H1 (cell line): ENCODE results near the gene LNX2. TPM values are rescaled to one million over a fixed set of nuclear protein-coding genes. Genes with fewer than 3 reads are reported as not detected.

Source experiments
- CTCF ChIA-PET: fragments of 300-600 bp; sonication (Branson Sonifier 250); formaldehyde crosslinking; loops from one replicate; lab custom pipeline; 2021; ENCODE audit not compliant: partially characterized antibody; lab: Charles Lee
- POLR2A ChIA-PET: fragments of 300-600 bp; sonication (Branson Sonifier 250); formaldehyde crosslinking; loops from one replicate; lab custom pipeline; 2021; ENCODE audit warnings: inconsistent platforms; ENCODE audit not compliant: partially characterized antibody; lab: Charles Lee
- DNase-seq, 2 experiments: peaks; one replicate each; pipeline versions ENCODE4 v3.0.0 to v3.0.0-alpha.2; 2010 to 2022; ENCODE audit warnings: low spot score in 2 of 2, low read depth in 1 of 2, mixed read lengths in 1 of 2
- FAIRE-seq: peaks from 2 replicates; lab custom pipeline; 2011; peaks lifted over from hg19 to GRCh38; lab: Jason Lieb, UNC
- H2AFZ ChIP-seq: 2 replicates; pipeline ENCODE4 v1.8.1; 2012; ENCODE audit warnings: low read length, inconsistent platforms
- H2AK5ac ChIP-seq: 2 replicates; pipeline ENCODE4 v1.6.1; 2013; ENCODE audit warnings: low read depth, low read length
- H2BK120ac ChIP-seq: replicated peaks from 2 replicates; pipeline ENCODE3; 2013; ENCODE audit warnings: low read depth, low read length, inconsistent platforms
- H2BK12ac ChIP-seq: 2 replicates; pipeline ENCODE4 v1.6.1; 2013; ENCODE audit warnings: low read depth, low read length
- H2BK15ac ChIP-seq: 2 replicates; pipeline ENCODE4 v1.6.1; 2013; ENCODE audit warnings: low read length
- H2BK20ac ChIP-seq: 2 replicates; pipeline ENCODE4 v1.6.1; 2013; ENCODE audit warnings: low read length
- H2BK5ac ChIP-seq: 2 replicates; pipeline ENCODE4 v1.6.1; 2013; ENCODE audit warnings: low read depth, low read length
- H3K14ac ChIP-seq: 2 replicates; pipeline ENCODE4 v1.6.1; 2013; ENCODE audit warnings: inconsistent platforms; ENCODE audit not compliant: insufficient read length
- H3K18ac ChIP-seq: 2 replicates; pipeline ENCODE4 v1.6.1; 2013; ENCODE audit warnings: low read length; ENCODE audit errors: extremely low read depth
- H3K23ac ChIP-seq: 2 replicates; pipeline ENCODE4 v1.6.1; 2013; ENCODE audit warnings: inconsistent platforms; ENCODE audit not compliant: insufficient read length
- H3K23me2 ChIP-seq: 2 replicates; pipeline ENCODE4 v1.6.1; 2013; ENCODE audit warnings: low read depth, low read length
- H3K27ac ChIP-seq: 2 replicates; pipeline ENCODE4 v1.6.1; 2011; ENCODE audit warnings: low read depth, low read length, inconsistent platforms
- H3K27me3 ChIP-seq, 4 experiments: replicated peaks in 1 of 4; 1 replicate in 1 of 4; 2 replicates in 3 of 4; pipeline versions ENCODE4 v1.6.1 to v1.8.1; 2011 to 2013; ENCODE audit warnings: low read length in 3 of 4, mild to moderate bottlenecking in 3 of 4, inconsistent platforms in 2 of 4, mixed read lengths in 2 of 4, moderate library complexity in 1 of 4; ENCODE audit not compliant: control insufficient read depth in 3 of 4, insufficient read depth in 3 of 4; ENCODE audit errors: extremely low read depth in 1 of 4
- H3K36me3 ChIP-seq, 4 experiments: 2 replicates each; pipeline versions ENCODE4 v1.6.1 to v1.8.1; 2011 to 2013; ENCODE audit warnings: mild to moderate bottlenecking in 4 of 4, low read length in 3 of 4, moderate library complexity in 2 of 4, control low read depth in 1 of 4, inconsistent platforms in 1 of 4; ENCODE audit not compliant: insufficient read depth in 4 of 4, control insufficient read depth in 2 of 4
- H3K4ac ChIP-seq: replicated peaks from 2 replicates; pipeline ENCODE3; 2013; ENCODE audit warnings: low read length, low read depth, mixed read lengths, inconsistent platforms; ENCODE audit not compliant: insufficient read length
- H3K4me1 ChIP-seq, 4 experiments: replicated peaks in 1 of 4; 1 replicate in 1 of 4; 2 replicates in 3 of 4; pipeline versions ENCODE4 v1.6.1 to v1.8.1; 2011 to 2013; ENCODE audit warnings: low read length in 3 of 4, inconsistent platforms in 2 of 4, mixed read lengths in 1 of 4; ENCODE audit not compliant: insufficient read depth in 4 of 4, control insufficient read depth in 3 of 4
- H3K4me2 ChIP-seq, 2 experiments: 2 replicates each; pipeline versions ENCODE4 v1.6.1 to v1.8.1; 2011 to 2013; ENCODE audit warnings: low read depth in 2 of 2, low read length in 2 of 2, control low read depth in 1 of 2, inconsistent platforms in 1 of 2, mild to moderate bottlenecking in 1 of 2; ENCODE audit not compliant: insufficient read depth in 1 of 2
- H3K4me3 ChIP-seq, 4 experiments: fragments of 200-600, 300-600 bp in 1 of 4; sonication (generic), shearing (Covaris generic), sonication (Bioruptor Twin) in 1 of 4; 2 replicates each; pipeline versions ENCODE4 v1.5.1 to v1.8.1; 2011 to 2016; ENCODE audit warnings: low read length in 4 of 4, low read depth in 3 of 4, control low read depth in 2 of 4, inconsistent platforms in 2 of 4, mild to moderate bottlenecking in 2 of 4, mixed read lengths in 1 of 4, moderate library complexity in 1 of 4; ENCODE audit not compliant: insufficient read depth in 2 of 4; ENCODE audit errors: extremely low read depth in 1 of 4
- H3K56ac ChIP-seq: replicated peaks from 2 replicates; pipeline ENCODE3; 2013; ENCODE audit warnings: low read depth, mild to moderate bottlenecking, mixed read lengths, low read length, inconsistent platforms; ENCODE audit not compliant: insufficient read length
- H3K79me1 ChIP-seq: 2 replicates; pipeline ENCODE4 v1.6.1; 2013; ENCODE audit warnings: low read depth, low read length, control low read depth
- H3K79me2 ChIP-seq, 2 experiments: 2 replicates each; pipeline versions ENCODE4 v1.6.1 to v1.8.1; 2012 to 2013; ENCODE audit warnings: low read length in 2 of 2, mild to moderate bottlenecking in 2 of 2, inconsistent platforms in 1 of 2; ENCODE audit not compliant: insufficient read depth in 2 of 2, control insufficient read depth in 1 of 2
- H3K9ac ChIP-seq, 4 experiments: replicated peaks in 1 of 4; 1 replicate in 1 of 4; 2 replicates in 3 of 4; pipeline versions ENCODE4 v1.6.1 to v1.8.1; 2011 to 2013; ENCODE audit warnings: low read depth in 3 of 4, low read length in 3 of 4, control low read depth in 2 of 4, mild to moderate bottlenecking in 2 of 4, moderate library complexity in 2 of 4, inconsistent platforms in 1 of 4; ENCODE audit errors: extremely low read depth in 1 of 4
- H3K9me3 ChIP-seq, 2 experiments: 2 replicates each; pipeline versions ENCODE4 v1.6.1 to v1.8.1; 2012 to 2013; ENCODE audit warnings: mild to moderate bottlenecking in 2 of 2, moderate library complexity in 2 of 2, control low read depth in 1 of 2, inconsistent platforms in 1 of 2, low read depth in 1 of 2, low read length in 1 of 2, mixed read lengths in 1 of 2; ENCODE audit not compliant: insufficient read depth in 2 of 2
- H4K20me1 ChIP-seq, 2 experiments: replicated peaks in 1 of 2; 2 replicates each; pipeline versions ENCODE3 to v1.8.1; 2011 to 2013; ENCODE audit warnings: inconsistent platforms in 2 of 2, low read length in 2 of 2, mild to moderate bottlenecking in 1 of 2; ENCODE audit not compliant: insufficient read depth in 2 of 2, control insufficient read depth in 1 of 2
- H4K5ac ChIP-seq: 2 replicates; pipeline ENCODE4 v1.6.1; 2013; ENCODE audit warnings: low read length, low read depth, mixed read lengths, inconsistent platforms; ENCODE audit not compliant: insufficient read length
- H4K8ac ChIP-seq: 2 replicates; pipeline ENCODE4 v1.8.0; 2013; ENCODE audit warnings: mild to moderate bottlenecking, moderate library complexity, low read length, inconsistent platforms; ENCODE audit not compliant: insufficient read depth; ENCODE audit errors: extremely low read depth
- H4K91ac ChIP-seq: replicated peaks from 2 replicates; pipeline ENCODE3; 2013; ENCODE audit warnings: low read length, mixed read lengths, inconsistent platforms; ENCODE audit not compliant: insufficient read length
- JUND ChIP-seq: IDR thresholded peaks from 2 replicates; pipeline ENCODE4 v1.6.1; 2011; ENCODE audit warnings: mild to moderate bottlenecking, improper control_type of control experiment, low read length
- TCF12 ChIP-seq: IDR thresholded peaks from 2 replicates; pipeline ENCODE4 v1.6.1; 2011; ENCODE audit warnings: low read depth, mild to moderate bottlenecking, low read length
- WGBS, 2 experiments: shearing (Covaris generic) in 1 of 2; methylation state at CpG; one replicate each; pipeline versions ENCODE4 v1.1.6 to v1.1.7; 2013 to 2015; ENCODE audit warnings: low lambda C conversion rate in 2 of 2, mixed read lengths in 2 of 2, inconsistent platforms in 1 of 2, low coverage in 1 of 2, missing lambda C conversion rate in 1 of 2; ENCODE audit not compliant: insufficient replicate concordance in 2 of 2, insufficient coverage in 1 of 2, insufficient read length in 1 of 2; ENCODE audit errors: extremely low coverage in 1 of 2, missing lambda C conversion rate in 1 of 2; 5-methylcytosine and 5-hydroxymethylcytosine counted together
- polyA plus RNA-seq, 7 experiments: library from polyadenylated mRNA; depleted of rRNA in 3 of 7; stranded (reverse) in 5 of 7; unstranded in 2 of 7; fragments of >200 nt in 5 of 7; fragments of 200-250 nt in 2 of 7; gene quantifications; 1 replicate in 5 of 7; 2 replicates in 1 of 7; 4 replicates in 1 of 7; pipeline versions ENCODE4 v1.2.1 to v1.2.3, GENCODE V29; 2011 to 2013; ENCODE audit warnings: missing spikeins in 2 of 7, mixed read lengths in 2 of 7
- total RNA-seq: library from RNA; stranded (reverse); fragmentation: NEBNext Ultra II Directional; extraction: Animal tissue kit (Norgen Biotek cat#: 25700); gene quantifications from 2 replicates; pipeline ENCODE4 v1.2.1, GENCODE V29; 2021

Gene LNX2
- total and polyA plus RNA-seq, 2 of the 8 experiments (the other 6 are each of a cell fraction or from before 2014, with no cell fraction given) = 6.4 to 13.9 TPM

DNA sequence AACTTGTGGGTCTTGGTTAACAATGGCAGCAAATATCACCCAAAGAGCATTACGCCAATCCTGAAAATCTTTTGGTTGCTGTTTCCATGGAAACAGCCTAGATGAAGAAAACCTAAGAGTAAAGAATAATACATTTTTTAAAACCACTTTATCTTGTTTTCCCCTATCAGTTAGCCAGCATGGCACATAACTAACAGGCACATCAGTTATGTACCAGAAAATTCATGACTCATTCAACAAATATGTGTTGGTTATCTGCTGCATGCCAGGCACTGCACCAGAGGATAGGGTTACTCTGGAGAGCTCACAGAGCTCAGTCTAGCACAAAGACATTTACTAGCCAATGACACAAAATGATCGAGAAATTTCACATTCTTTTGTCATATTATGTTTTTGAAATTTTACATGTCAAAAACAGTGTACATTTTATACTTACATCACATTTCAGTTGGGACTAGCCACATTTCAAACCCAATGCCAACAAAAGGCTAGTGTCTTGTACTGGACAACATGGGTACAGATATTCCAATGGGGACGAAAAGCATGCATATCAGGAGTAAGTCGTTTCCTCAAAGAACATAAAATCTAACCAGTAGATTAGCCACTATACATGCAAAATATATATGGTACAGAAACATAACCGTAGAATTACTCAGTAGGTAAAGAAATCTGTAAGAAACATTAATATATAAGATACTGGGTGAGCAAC is 20.3 kb downstream of the LNX2 start:
- no peak for DNase-seq
- Histone ChIP-seq H2BK15ac (no peak overlapping the region), H3K27me3 (no peaks in the 10 kb centered on the region), H3K27ac (no peak overlapping the region), H3K4me1 (peaks cover 0 to 3% (median 1%) of the 10 kb centered on the region in 4 experiments; a peak in 3 of 7 replicates), H3K56ac (no peak overlapping the region), H3K14ac (no peak overlapping the region), H3K4me3 (no peak overlapping the region), H2BK20ac (no peak overlapping the region), H4K5ac (no peak overlapping the region), H3K23ac (no peak overlapping the region), H3K4me2 (no peak overlapping the region), H3K79me2 (peaks cover 0 to 78% of the 10 kb centered on the region in 2 experiments; a peak in 3 of 4 replicates), H2BK5ac (no peak overlapping the region), H3K4ac (no peak overlapping the region), H4K8ac (no peak overlapping the region), H2AK5ac (no peak overlapping the region), H3K36me3 (no peaks in the 10 kb centered on the region), H3K9me3 (no peaks in the 10 kb centered on the region), H2BK120ac (no peak overlapping the region), H4K91ac (no peak overlapping the region), H3K79me1 (0 out of 2 replicates have a peak, but pooled peaks cover 5% of the 10 kb centered on the region), H3K18ac (no peak overlapping the region), H2AFZ (no peak overlapping the region), H3K23me2 (no peaks in the 10 kb centered on the region), H4K20me1 (peaks cover 0 to 10% of the 10 kb centered on the region in 2 experiments), H2BK12ac (no peak overlapping the region), H3K9ac (no peak overlapping the region)
- WGBS, 2 experiments = 76% methylated on average over 5 of the region's 5 CpGs; no CpG with 5 or more reads in 1 of the 2 experiments
- POLR2A ChIA-PET = interaction anchor here (1.9 kb wide), 1 partner anchor 20 kb away, joined by 6 read pairs; the partner anchor contains the start of gene LNX2
- TF ChIP-seq TCF12 (no peak), JUND (peak; percentile 74)
- CTCF ChIA-PET = interaction anchor here (1.5 kb wide), 1 partner anchor 12 kb away, joined by 3 read pairs; no protein-coding TSS in a partner anchor
- FAIRE-seq = no peak
